GM18858 (cell line): ENCODE measurements around the gene LMF1.

ENCODE experiments used
- ATAC-seq: cut with Tn5 transposase; IDR thresholded peaks from one replicate; pipeline ENCODE4 v1.9.1; 2021; ENCODE audit not compliant: unreplicated experiment

The LMF1 gene

GRCh38 chr16:931171-931570 is 39.6 kb downstream of the LMF1 start:
- no peak for ATAC-seq

- no peak for ATAC-seq
These were observed 40.3 kb downstream of the LMF1 start for GRCh38 chr16:930511-930910.

- ATAC-seq, result no peak
These were observed 40.7 kb downstream of the LMF1 start for GRCh38 chr16:930076-930475.

- ATAC-seq, result no peak
These were observed 41.3 kb downstream of the LMF1 start for GRCh38 chr16:929227-930073.

GRCh38 chr16:928526-928925 is 42.3 kb downstream of the LMF1 start:
- ATAC-seq, result no peak

DNA sequence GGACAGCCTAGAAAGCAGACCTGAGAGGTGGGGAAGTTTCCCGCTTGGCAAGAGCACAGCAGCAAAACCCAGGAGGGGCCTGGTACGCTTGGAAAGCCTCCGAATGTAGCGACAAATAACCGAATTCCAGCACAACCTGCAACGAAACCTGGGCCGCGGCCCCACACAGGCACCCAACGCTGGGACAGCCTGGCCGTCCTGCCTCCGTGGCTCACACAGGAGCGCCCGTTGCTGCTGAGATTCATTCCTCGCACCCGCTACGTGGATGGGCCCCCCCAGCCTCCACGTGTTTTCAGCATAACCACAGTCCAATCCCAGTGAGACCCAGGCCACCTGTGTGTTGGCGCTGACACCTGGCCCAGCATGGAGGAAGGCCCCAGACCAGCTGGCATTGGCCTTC is 42.9 kb downstream of the LMF1 start:
- no peak for ATAC-seq

DNA sequence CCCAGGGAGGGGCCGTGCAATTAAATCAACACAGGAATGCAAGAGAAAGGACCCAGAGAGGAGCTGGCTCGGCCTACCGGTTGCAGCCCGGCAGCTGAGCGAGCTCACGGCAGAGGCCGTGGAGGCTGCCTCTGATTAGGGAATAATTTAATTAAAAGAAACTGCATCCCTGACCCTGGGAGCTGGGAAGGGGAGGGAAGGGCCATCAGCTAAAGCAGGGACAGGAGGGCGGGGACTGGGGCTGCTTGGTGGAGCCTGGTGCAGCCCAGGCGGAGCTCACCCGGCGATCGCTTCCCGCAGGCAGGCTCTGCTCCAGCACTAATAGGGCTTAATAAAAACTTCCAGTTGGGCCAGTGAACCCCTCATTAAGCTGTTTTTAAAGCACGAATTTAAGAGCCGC is 43.4 kb downstream of the LMF1 start:
- ATAC-seq, result no peak

DNA sequence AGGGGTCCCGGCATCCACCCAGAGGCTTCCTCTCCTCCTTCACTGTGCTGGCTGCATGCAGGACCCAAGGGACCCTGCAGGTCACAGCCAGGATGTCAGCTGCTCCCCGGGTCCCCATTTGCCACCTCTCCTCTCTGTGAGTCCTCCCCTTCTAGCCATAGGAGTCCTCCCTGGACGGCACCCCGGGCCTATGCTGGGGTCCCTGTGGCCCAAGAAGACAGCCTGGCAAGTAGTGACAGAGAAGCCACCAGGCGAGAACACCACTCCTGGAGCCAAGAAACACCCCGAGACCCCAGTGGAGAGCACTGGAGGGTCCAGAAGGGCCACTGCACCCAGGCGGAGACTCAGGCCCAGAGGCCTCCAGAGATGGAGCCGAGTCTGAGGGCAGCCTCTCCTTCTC is 44.1 kb downstream of the LMF1 start:
- no peak for ATAC-seq

DNA sequence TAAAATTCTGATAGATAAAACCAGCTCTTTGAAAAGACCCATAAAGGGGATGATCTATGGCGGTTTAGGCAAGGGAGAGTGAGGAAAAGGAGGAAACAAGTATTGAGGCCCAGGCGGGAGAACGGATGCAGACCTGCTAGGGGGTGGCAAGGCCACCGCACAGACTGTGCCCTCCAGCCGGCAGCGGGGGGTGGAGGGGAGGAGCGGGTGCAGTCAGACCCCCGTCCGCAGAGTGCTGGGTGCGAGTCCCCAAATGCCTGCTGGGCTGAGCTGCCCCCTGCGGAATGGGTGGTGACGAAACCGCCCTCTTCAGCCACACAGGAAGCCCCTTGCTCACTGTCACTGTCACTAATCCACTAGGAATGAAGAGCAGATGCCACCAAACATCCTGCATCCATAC is 46.0 kb downstream of the LMF1 start:
- no peak for ATAC-seq

DNA sequence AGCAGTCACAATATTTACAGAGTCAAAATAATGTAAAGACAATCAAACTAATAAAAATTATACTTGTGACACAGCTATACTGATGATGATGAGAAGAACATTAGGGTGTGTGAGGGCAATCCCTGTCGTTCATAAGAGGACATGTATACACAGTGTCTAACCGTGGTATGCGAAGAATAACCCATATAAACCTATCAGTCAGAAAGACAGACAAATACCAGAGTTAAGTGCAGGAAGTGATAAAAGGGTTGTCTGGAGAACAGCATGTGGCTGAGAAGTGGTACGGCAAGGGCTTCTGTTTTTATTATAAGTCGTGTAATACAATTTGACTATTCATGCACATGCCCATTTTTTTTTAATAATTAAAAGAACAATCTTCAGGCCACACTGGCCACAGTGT is 46.7 kb downstream of the LMF1 start:
- no peak for ATAC-seq

GRCh38 chr16:923184-923583 is 47.6 kb downstream of the LMF1 start:
- ATAC-seq, result no peak

GRCh38 chr16:922051-922450 is 48.7 kb downstream of the LMF1 start:
- ATAC-seq, result no peak

DNA sequence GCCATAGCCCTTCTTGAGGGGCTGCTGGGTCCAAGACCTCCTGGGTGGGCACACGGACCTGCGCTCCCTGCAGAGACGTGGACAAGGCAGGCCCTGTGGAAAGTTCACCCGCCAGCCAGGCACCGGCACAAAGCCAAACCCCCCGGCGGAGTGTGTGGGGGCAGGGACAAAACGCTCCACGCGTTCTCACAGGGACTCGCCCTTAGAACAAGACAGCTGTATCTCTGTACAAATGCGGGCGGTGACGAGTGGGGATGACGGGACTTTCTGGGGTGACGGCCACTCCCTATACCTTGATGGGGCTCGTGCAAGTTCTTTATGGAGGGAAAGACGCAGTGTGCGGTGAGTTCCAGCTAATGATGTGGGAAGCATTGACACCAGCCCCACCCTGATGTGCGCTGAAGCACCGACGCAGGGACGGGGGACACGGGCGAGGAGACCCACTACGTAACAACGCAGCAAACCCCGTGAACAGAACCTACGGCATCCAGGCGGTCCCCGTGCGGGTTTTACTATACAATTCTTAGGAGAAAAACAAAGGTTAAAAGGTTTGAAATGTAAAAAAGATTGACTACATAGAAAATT is 49.4 kb downstream of the LMF1 start:
- ATAC-seq, result no peak

- ATAC-seq, result no peak
These were observed 50.1 kb downstream of the LMF1 start for GRCh38 chr16:920717-921116.

DNA sequence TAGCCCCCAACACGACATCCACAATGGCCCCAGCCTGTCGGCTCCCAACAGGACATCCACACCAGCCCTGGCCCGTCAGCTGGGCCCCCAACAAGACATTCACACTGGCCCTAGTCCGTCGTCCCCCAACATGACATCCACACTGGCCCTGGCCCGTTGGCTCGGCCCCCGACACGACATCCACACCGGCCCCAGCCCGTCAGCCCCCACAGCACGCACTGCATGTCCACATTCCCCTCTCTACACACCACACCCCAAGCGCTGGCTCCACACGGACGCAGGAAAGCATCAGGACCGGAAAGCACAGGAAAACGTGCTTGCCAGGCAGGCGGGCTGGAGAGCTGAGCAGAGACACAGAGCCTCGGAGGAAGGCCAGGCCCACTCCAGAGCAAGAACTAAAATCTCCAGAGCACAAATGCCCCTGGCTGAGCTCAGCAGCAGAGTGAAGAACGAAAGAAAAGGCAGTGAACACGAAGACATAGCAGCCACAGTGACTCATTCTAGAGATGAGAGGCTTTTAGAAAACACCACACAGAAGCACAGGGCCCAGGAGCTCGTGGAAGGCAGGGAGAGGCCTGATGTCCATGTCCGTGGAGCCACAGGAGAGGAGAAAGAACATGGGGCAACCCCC is 50.6 kb downstream of the LMF1 start:
- no peak for ATAC-seq

- no peak for ATAC-seq
These were observed 51.1 kb downstream of the LMF1 start for GRCh38 chr16:919658-920050.

DNA sequence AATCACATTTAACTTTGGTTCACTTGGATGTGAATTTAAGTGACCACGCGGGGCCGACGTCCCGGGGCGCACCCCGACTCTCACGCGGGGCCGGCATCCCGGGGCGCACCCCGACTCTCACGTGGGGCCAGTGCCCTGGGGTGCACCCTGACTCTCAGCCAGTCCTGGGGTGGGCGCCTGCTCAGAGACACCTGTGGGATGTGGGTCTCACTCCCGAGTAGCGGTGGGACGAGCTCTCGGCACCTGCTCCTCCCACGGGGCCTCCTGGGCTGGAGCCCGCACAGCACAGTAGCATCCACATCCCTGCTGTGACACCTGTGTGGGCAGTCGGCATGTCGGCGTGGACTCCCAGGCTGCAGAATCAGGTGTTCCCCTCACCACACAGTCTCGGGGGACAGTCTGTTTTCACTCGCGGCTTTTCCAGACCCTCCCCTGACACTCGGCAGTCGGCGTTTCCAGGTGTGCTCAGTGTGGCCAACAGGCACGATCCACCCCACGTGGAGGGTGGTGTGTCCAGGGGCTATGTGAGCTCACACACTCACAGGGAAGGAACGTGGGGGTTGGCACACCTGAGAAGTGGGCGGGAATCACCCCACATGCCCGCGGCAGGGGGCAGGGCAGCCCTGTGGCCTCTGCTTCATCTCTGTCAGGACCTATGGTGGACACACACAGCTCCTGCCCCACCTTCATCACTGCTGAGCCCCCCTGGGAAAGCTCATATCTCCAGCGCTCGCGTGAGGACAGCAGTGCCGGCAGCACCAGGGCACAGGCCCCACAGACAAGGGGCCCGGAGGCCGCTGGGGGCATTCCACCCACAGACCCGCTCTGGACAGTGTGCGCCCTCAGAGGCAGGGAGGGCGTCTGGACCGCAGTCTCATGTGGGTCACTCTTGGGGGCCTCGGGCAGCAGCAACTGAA is 51.8 kb downstream of the LMF1 start:
- ATAC-seq, result no peak

- ATAC-seq, result no peak
These were observed 52.7 kb downstream of the LMF1 start for GRCh38 chr16:918068-918467.

DNA sequence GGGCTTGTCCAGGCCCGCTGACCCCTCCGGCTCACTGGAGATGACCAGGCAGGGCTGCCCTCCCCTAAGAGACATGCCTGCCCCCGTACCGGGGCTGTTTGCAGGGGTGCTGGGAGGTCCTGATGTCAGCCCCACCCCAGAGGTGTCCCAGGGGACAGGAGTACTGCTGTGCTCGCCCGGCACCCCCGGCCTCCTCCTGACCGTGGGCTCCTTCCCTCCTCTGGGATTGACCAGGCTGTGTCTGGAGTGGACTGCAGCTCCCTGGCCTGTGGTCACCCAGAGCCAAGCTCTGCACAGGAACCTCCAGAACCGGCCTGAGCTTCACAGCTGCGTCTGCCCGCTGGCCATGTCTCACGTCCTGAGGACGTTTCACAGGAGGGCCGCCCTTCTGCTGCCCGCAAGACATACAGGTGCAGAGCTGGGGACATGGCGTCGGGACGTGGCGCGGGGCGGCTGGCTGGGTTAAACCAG is 53.2 kb downstream of the LMF1 start:
- ATAC-seq, result no peak

GRCh38 chr16:916035-916799 is 54.6 kb downstream of the LMF1 start:
- no peak for ATAC-seq
